GM12865 (cell line): ENCODE measurements around the gene TBC1D4.

Experiments
- DNase-seq: peaks from one replicate; pipeline ENCODE4 v3.0.0; 2010; ENCODE audit warnings: low read depth
- H3K4me3 ChIP-seq: 2 replicates; pipeline ENCODE4 v1.5.1; 2011; ENCODE audit warnings: mild to moderate bottlenecking, low read depth, low read length, control low read depth
- TF ChIP-seq, protein P1 (sequence below): IDR thresholded peaks from 2 replicates; pipeline ENCODE4 v1.5.1; 2011; ENCODE audit warnings: low read length, control low read depth, low read depth, inconsistent platforms; ENCODE audit not compliant: insufficient read depth; ENCODE audit errors: missing control alignments

The TBC1D4 gene

DNA sequence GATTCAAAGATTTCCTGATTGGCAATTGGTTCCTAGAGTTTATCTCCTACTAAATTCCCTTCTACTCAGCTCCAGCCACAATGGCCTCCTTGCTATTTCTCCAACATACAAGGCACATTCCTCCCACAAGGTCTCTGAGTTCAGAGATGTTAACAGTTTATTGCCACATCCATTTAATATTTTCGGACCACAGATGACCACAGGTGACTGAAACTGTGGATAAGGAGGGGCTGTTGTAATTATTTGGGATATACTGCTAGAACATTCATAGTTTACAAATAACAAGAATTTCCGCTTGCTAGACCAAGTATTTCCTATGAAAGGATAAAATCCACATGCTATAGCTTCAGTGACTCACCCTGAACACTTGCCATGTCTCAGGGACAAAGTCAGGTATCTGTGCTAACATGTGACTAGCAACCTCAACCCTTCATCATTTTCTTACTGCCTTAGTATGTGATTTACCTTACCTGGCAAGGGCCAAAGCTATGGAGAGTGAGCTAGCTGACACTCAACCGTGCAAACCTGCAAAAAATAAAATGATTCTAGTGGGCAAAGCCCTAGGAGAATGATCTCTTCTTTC is 117.7 kb downstream of the TBC1D4 start:
- TF ChIP-seq, protein P1, sequence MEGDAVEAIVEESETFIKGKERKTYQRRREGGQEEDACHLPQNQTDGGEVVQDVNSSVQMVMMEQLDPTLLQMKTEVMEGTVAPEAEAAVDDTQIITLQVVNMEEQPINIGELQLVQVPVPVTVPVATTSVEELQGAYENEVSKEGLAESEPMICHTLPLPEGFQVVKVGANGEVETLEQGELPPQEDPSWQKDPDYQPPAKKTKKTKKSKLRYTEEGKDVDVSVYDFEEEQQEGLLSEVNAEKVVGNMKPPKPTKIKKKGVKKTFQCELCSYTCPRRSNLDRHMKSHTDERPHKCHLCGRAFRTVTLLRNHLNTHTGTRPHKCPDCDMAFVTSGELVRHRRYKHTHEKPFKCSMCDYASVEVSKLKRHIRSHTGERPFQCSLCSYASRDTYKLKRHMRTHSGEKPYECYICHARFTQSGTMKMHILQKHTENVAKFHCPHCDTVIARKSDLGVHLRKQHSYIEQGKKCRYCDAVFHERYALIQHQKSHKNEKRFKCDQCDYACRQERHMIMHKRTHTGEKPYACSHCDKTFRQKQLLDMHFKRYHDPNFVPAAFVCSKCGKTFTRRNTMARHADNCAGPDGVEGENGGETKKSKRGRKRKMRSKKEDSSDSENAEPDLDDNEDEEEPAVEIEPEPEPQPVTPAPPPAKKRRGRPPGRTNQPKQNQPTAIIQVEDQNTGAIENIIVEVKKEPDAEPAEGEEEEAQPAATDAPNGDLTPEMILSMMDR: no peak
- H3K4me3 ChIP-seq: no peak overlapping the region
- no peak for DNase-seq

DNA sequence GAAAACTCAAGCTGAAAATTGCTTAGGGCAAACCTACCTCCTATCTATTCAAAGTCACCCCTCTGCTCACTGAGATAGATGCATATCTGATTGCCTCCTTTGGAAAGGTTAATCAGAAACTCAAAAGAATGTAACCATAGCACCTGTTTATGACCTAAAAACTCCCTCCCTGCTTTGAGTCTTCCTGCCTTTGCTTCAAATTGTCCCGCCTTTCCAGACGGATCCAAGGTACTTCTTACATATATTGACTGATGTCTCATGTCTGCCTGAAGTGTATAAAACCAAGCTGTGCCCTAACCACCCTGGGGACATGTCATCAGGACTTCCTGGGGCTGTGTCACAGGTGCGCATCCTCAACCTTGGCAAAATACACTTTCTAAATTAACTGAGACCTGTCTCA is 118.6 kb downstream of the TBC1D4 start:
- no peak overlapping the region for H3K4me3 ChIP-seq
- TF ChIP-seq, protein P1: no peak
- no peak for DNase-seq

DNA sequence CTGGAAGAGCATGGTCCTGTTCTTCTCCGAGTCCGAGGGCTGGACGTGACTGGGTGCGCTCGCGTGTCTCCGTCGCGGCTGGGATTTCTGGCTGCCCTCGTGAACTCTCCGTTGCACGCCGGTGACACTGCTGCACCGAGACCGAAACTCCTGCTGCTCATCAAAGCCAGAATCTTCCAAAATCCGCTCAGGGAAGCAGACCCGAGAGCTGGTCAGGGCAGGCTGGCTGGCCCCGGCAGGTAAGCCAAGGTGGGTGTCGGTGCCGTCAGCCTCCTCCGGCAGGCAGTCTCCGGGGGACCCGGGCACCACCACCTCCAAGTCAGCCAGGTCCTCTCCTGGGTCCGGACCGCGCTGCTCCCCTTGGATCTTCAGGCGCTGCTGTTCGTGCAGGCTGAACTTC is 119.9 kb downstream of the TBC1D4 start:
- no peak for DNase-seq
- H3K4me3 ChIP-seq: no peak overlapping the region
- TF ChIP-seq, protein P1: no peak

DNA sequence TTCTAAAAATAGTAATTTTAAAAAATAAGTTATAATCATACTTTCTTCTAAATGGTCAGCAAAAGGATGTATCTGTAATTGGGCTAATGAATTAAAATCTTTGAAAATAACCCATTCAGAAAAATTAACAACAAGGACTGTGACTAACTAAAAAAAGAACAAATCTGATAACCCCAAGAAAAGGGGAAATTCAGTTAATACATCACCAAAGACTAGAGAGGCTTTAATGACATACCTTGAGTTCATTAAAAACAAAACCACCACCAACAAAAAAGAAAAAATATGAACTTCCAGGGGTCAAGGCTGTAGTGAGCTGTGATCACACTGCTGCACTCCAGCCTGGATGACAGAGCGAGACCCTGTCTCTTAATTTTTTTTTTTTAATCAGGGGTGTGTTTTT is 121.8 kb downstream of the TBC1D4 start:
- DNase-seq: no peak
- no peak overlapping the region for H3K4me3 ChIP-seq
- TF ChIP-seq, protein P1: no peak

DNA sequence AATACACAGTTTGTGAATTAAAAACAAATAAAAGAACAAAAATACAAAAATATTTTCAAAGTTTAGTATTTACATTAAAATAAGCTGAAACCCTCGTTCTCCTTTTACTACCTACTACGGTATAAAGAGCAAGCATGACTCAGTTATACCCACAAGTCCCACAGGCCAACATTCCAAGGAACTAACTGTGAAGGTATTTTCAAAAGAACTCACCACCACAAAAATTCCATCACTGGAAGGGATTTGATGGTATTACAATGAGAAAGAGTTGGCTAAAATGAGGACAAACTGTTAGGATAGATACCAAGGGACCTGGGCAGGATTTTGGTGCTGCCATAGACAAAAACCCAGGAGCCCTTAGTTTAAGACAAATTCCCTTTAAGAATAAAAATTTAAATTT is 122.7 kb downstream of the TBC1D4 start:
- no peak for DNase-seq

DNA sequence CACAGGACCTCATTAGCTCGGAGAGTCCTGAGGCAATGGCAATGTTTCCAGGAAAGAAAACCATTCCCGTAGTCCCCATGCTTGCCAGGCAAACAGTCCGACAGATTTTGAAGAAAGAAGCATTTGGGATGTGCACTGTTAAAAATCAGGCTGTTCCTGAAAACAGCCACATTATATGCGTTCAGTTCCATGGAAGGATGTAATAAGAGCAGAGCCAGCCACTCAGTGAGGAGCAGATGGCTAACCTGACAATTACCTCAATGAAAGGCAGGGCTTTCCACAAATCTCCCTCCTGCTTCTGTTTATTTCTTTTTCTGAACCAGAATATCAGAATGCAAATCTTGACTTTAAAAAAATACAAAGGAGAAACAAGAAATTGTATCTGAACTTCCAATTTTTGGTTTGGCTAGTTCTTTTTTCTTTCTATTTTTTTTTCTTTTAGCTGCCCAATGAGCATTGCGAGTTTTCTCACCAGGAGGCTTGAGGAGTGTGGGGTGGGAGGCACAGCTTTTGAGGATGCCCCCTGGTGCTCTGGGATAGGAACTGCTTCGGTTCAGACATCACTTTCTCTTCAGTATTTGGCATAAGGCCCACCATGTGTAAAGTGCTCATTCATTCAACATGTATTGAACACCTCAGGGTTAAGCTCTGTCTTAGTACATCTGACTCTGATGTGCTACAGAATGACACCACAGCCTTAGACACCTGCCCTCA is 124.2 kb downstream of the TBC1D4 start:
- TF ChIP-seq, protein P1: peak; percentile 75
- no peak overlapping the region for H3K4me3 ChIP-seq
- peak; percentile 77 for DNase-seq

More for the DNA sequence above, 122.7 kb downstream of the TBC1D4 start:
- TF ChIP-seq, protein P1: no peak
- no peak overlapping the region for H3K4me3 ChIP-seq
